Upper lobe of right lung (tissue), 1 donor: ENCODE results near the gene LAMA2. TPM values are rescaled to one million over a fixed set of nuclear protein-coding genes. Genes with fewer than 3 reads are reported as not detected.
"Not testable (repeated sequence)": the region's sequence is repeated elsewhere in the genome, so short reads cannot be mapped to it uniquely, and the experiment has no call there.

Source experiments
- ATAC-seq: fragments of 200-7000 bp; cut with Tn5 transposase; one replicate; pipeline ENCODE4 v1.9.1; 2020; ENCODE audit warnings: mild to moderate bottlenecking, moderate library complexity
- DNase-seq: peaks from one replicate; pipeline ENCODE4 v3.0.0-alpha.2; 2020
- H3K27ac ChIP-seq: fragments of 200-600 bp; one replicate; pipeline ENCODE4 v1.8.0; 2022
- H3K27me3 ChIP-seq: fragments of 200-600 bp; one replicate; pipeline ENCODE4 v1.8.0; 2022; ENCODE audit warnings: mild to moderate bottlenecking
- H3K36me3 ChIP-seq: fragments of 200-600 bp; one replicate; pipeline ENCODE4 v1.8.0; 2022
- H3K4me1 ChIP-seq: fragments of 200-600 bp; one replicate; pipeline ENCODE4 v1.8.0; 2022
- H3K4me3 ChIP-seq: fragments of 200-600 bp; one replicate; pipeline ENCODE4 v1.8.0; 2022; ENCODE audit warnings: mild to moderate bottlenecking
- H3K9me3 ChIP-seq: fragments of 200-600 bp; one replicate; pipeline ENCODE4 v1.8.0; 2022
- CTCF ChIP-seq: fragments of 200-600 bp; IDR thresholded peaks from one replicate; pipeline ENCODE4 v1.8.0; 2022; ENCODE audit warnings: antibody characterized with exemption
- intact Hi-C: fragments of 100-400 bp; cut with DNase I; formaldehyde crosslinking; loops from one replicate; pipeline ENCODE4 v1.11.0; 2022
- total RNA-seq: library from RNA; stranded (reverse); fragmentation: NEBNext Ultra II Directional; extraction: Animal tissue kit (Norgen Biotek cat#: 25700); gene quantifications from one replicate; pipeline ENCODE4 v1.2.1, GENCODE V29; 2021
- donor health status: DM: no; HTN: yes; CAD: no; lungs with severe emphysema.

The LAMA2 gene
- total RNA-seq, 1 donor from 2014 or later: 42.1 TPM

GRCh38 chr6:129033180-129033579 lies 150.2 kb downstream of the LAMA2 start:
- no peaks in the 10 kb centered on the region for H3K27me3 ChIP-seq
- intact Hi-C loops: no loop called here
- TF ChIP-seq CTCF: no peak
- ATAC-seq: no peak
- no peak for DNase-seq
- no peaks in the 10 kb centered on the region for H3K36me3 ChIP-seq
- no peaks in the 10 kb centered on the region for H3K4me1 ChIP-seq
- H3K9me3 ChIP-seq: no peaks in the 10 kb centered on the region
- H3K27ac ChIP-seq: no peak overlapping the region
- no peak overlapping the region for H3K4me3 ChIP-seq

GRCh38 chr6:129033581-129033980 lies 150.6 kb downstream of the LAMA2 start:
- H3K27me3 ChIP-seq: no peaks in the 10 kb centered on the region
- no peak overlapping the region for H3K27ac ChIP-seq
- H3K4me3 ChIP-seq: no peak overlapping the region
- no peaks in the 10 kb centered on the region for H3K9me3 ChIP-seq
- ATAC-seq (no peak), DNase-seq (no peak)
- no peaks in the 10 kb centered on the region for H3K36me3 ChIP-seq
- TF ChIP-seq CTCF: no peak
- intact Hi-C loops: no loop called here
- no peaks in the 10 kb centered on the region for H3K4me1 ChIP-seq

GRCh38 chr6:129041563-129041962 lies 158.6 kb downstream of the LAMA2 start:
- no peak for DNase-seq
- no peak for ATAC-seq
- Histone ChIP-seq H3K27ac (no peak overlapping the region), H3K36me3 (no peaks in the 10 kb centered on the region), H3K4me1 (no peaks in the 10 kb centered on the region), H3K27me3 (no peaks in the 10 kb centered on the region), H3K9me3 (no peaks in the 10 kb centered on the region), H3K4me3 (no peak overlapping the region)
- no peak for TF ChIP-seq CTCF
- intact Hi-C loops: no loop called here

- H3K4me1 ChIP-seq: no peaks in the 10 kb centered on the region
- no peak for DNase-seq
- no peak for ATAC-seq
- no peak overlapping the region for H3K27ac ChIP-seq
- H3K9me3 ChIP-seq: no peaks in the 10 kb centered on the region
- intact Hi-C loops: no loop called here
- no peaks in the 10 kb centered on the region for H3K36me3 ChIP-seq
- TF ChIP-seq CTCF: no peak
- H3K27me3 ChIP-seq: no peaks in the 10 kb centered on the region
- no peak overlapping the region for H3K4me3 ChIP-seq
Observed at GRCh38 chr6:129046526-129046925, 163.6 kb downstream of the LAMA2 start.

GRCh38 chr6:129047834-129048233 lies 164.9 kb downstream of the LAMA2 start:
- H3K27me3 ChIP-seq: no peaks in the 10 kb centered on the region
- no peak overlapping the region for H3K27ac ChIP-seq
- no peak overlapping the region for H3K4me3 ChIP-seq
- no peak for DNase-seq
- intact Hi-C loops: no loop called here
- ATAC-seq: no peak
- no peaks in the 10 kb centered on the region for H3K4me1 ChIP-seq
- no peaks in the 10 kb centered on the region for H3K36me3 ChIP-seq
- TF ChIP-seq CTCF: no peak
- no peaks in the 10 kb centered on the region for H3K9me3 ChIP-seq

GRCh38 chr6:129050086-129050485 lies 167.1 kb downstream of the LAMA2 start:
- Histone ChIP-seq H3K36me3 (no peaks in the 10 kb centered on the region), H3K4me1 (no peaks in the 10 kb centered on the region), H3K4me3 (no peak overlapping the region), H3K9me3 (no peaks in the 10 kb centered on the region), H3K27me3 (no peaks in the 10 kb centered on the region), H3K27ac (no peak overlapping the region)
- intact Hi-C loops: no loop called here
- TF ChIP-seq CTCF: no peak
- ATAC-seq (no peak), DNase-seq (no peak)

GRCh38 chr6:129053143-129053542 lies 170.2 kb downstream of the LAMA2 start:
- DNase-seq, H3K9me3 ChIP-seq, ATAC-seq, H3K36me3 ChIP-seq, H3K4me3 ChIP-seq, H3K27ac ChIP-seq, H3K27me3 ChIP-seq, H3K4me1 ChIP-seq, intact Hi-C loops: not testable (repeated sequence)
